Neural cell (in vitro differentiated cells): ENCODE results near the gene RFX6. TPM values are rescaled to one million over a fixed set of nuclear protein-coding genes. Genes with fewer than 3 reads are reported as not detected.

Source experiments
- H2AFZ ChIP-seq: fragments of 200-600, 300-800 bp; sonication (generic), shearing (Covaris generic); 2 replicates; pipeline ENCODE4 v1.6.0; 2014; ENCODE audit warnings: low read depth, mild to moderate bottlenecking, antibody characterized with exemption, low read length, moderate library complexity
- H3F3A ChIP-seq: fragments of 200-600 bp; shearing (Covaris generic); 2 replicates; pipeline ENCODE4 v1.6.1; 2016; ENCODE audit warnings: mild to moderate bottlenecking, moderate library complexity, mixed read lengths, antibody characterized with exemption, low read length; ENCODE audit not compliant: insufficient read depth, poor library complexity, severe bottlenecking
- H3K27ac ChIP-seq: fragments of 200-600, 300-800 bp; sonication (generic), shearing (Covaris generic); 2 replicates; pipeline ENCODE4 v1.5.1; 2014; ENCODE audit warnings: mild to moderate bottlenecking, low read length, moderate library complexity
- H3K27me3 ChIP-seq: fragments of 300-800, 200-600 bp; sonication (generic), shearing (Covaris generic); 2 replicates; pipeline ENCODE4 v1.6.0; 2014; ENCODE audit warnings: mild to moderate bottlenecking, low read depth, low read length, moderate library complexity; ENCODE audit not compliant: insufficient read depth
- H3K36me3 ChIP-seq: fragments of 300-800, 200-600 bp; sonication (generic), shearing (Covaris generic); 2 replicates; pipeline ENCODE4 v1.5.1; 2014; ENCODE audit warnings: mild to moderate bottlenecking, antibody characterized with exemption, low read length, moderate library complexity; ENCODE audit not compliant: insufficient read depth
- H3K4me2 ChIP-seq: fragments of 300-800, 200-600 bp; sonication (generic), shearing (Covaris generic); 2 replicates; pipeline ENCODE4 v1.6.0; 2014; ENCODE audit warnings: mild to moderate bottlenecking, low read length
- H3K4me3 ChIP-seq: fragments of 300-800, 200-600 bp; sonication (generic), shearing (Covaris generic); 2 replicates; pipeline ENCODE4 v1.5.1; 2014; ENCODE audit warnings: mild to moderate bottlenecking, low read length, moderate library complexity
- H3K79me2 ChIP-seq: fragments of 200-600 bp; shearing (Covaris generic); replicated peaks from 2 replicates; pipeline ENCODE4 v1.6.0; 2014; ENCODE audit warnings: mild to moderate bottlenecking, low read length, moderate library complexity; ENCODE audit not compliant: insufficient read depth
- H3K9ac ChIP-seq: fragments of 300-800, 200-600 bp; sonication (generic), shearing (Covaris generic); 2 replicates; pipeline ENCODE4 v1.6.1; 2016; ENCODE audit warnings: mild to moderate bottlenecking, low read length, mixed read lengths
- H3K9me2 ChIP-seq: fragments of 200-600 bp; shearing (Covaris generic); 2 replicates; pipeline ENCODE4 v1.6.1; 2016; ENCODE audit warnings: mild to moderate bottlenecking, low read length, mixed read lengths; ENCODE audit not compliant: insufficient read depth
- H3K9me3 ChIP-seq: fragments of 200-600, 300-800 bp; sonication (generic), shearing (Covaris generic); 2 replicates; pipeline ENCODE4 v1.6.1; 2016; ENCODE audit warnings: mild to moderate bottlenecking, mixed run types, low read length, moderate library complexity, mixed read lengths
- H4K20me1 ChIP-seq: fragments of 200-600 bp; shearing (Covaris generic); 2 replicates; pipeline ENCODE4 v1.6.1; 2016; ENCODE audit warnings: mild to moderate bottlenecking, mixed run types; ENCODE audit not compliant: insufficient read depth
- EP300 ChIP-seq: fragments of 450-650 bp; conservative IDR thresholded peaks from 2 replicates; pipeline ENCODE4 v1.6.1; 2014; ENCODE audit warnings: antibody characterized with exemption, mild to moderate bottlenecking, moderate library complexity; ENCODE audit not compliant: poor library complexity, severe bottlenecking
- EZH2 ChIP-seq: fragments of 200-600, 300-800 bp; shearing (Covaris generic), sonication (generic); IDR thresholded peaks from 2 replicates; pipeline ENCODE4 v1.6.1; 2014; ENCODE audit warnings: antibody characterized with exemption, low read length, borderline replicate concordance, mild to moderate bottlenecking; ENCODE audit not compliant: insufficient read depth, poor library complexity, severe bottlenecking
- MXI1 ChIP-seq: fragments of 450-650 bp; conservative IDR thresholded peaks from 2 replicates; pipeline ENCODE4 v1.6.1; 2014; ENCODE audit warnings: antibody characterized with exemption, mild to moderate bottlenecking; ENCODE audit not compliant: poor library complexity, severe bottlenecking
- POLR2AphosphoS5 ChIP-seq: IDR thresholded peaks from 2 replicates; pipeline ENCODE4 v1.6.1; 2012
- RAD21 ChIP-seq: fragments of 450-650 bp; conservative IDR thresholded peaks from 2 replicates; pipeline ENCODE4 v1.6.1; 2014; ENCODE audit warnings: antibody characterized with exemption, mild to moderate bottlenecking, moderate library complexity
- SMC3 ChIP-seq: fragments of 450-650 bp; conservative IDR thresholded peaks from 2 replicates; pipeline ENCODE4 v1.6.1; 2014; ENCODE audit warnings: antibody characterized with exemption, mild to moderate bottlenecking, moderate library complexity; ENCODE audit not compliant: poor library complexity
- TAF1 ChIP-seq: IDR thresholded peaks from 2 replicates; pipeline ENCODE4 v1.6.1; 2012; ENCODE audit warnings: low read depth
- polyA plus RNA-seq: library from polyadenylated mRNA; depleted of rRNA; stranded (reverse); fragments of >200 nt; gene quantifications from 2 replicates; pipeline ENCODE4 v1.2.3, GENCODE V29; 2014
- TF ChIP-seq, protein P1 (sequence below): fragments of 450-650 bp; IDR thresholded peaks from 2 replicates; pipeline ENCODE4 v1.5.1; 2014; ENCODE audit warnings: antibody characterized with exemption, mild to moderate bottlenecking, moderate library complexity; ENCODE audit not compliant: poor library complexity, severe bottlenecking
- TF ChIP-seq, protein P2 (sequence below): IDR thresholded peaks from 2 replicates; pipeline ENCODE4 v1.6.1; 2012; ENCODE audit warnings: borderline replicate concordance

The RFX6 gene
- polyA plus RNA-seq, 1 donor from 2014 or later, result not detected

DNA sequence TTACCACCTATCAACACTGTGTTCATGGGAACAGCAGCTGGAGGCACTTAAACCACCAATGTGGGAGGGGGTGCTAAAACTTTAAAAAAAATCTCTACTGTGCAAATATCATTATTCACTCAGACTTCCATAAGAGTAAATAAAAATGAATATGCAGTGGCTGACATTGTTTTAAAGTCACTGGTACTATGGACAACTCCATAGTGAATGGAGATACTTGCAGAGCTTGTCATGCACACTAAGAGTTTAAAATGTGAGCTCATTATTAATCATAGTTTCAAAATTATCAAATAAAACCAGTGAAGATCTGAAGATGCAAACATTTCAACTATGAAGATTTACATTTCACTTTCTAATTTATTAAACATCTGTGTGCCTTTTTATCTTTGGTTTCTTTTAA is 54.4 kb downstream of the RFX6 start:
- no peaks in the 10 kb centered on the region for H3K9me2 ChIP-seq

DNA sequence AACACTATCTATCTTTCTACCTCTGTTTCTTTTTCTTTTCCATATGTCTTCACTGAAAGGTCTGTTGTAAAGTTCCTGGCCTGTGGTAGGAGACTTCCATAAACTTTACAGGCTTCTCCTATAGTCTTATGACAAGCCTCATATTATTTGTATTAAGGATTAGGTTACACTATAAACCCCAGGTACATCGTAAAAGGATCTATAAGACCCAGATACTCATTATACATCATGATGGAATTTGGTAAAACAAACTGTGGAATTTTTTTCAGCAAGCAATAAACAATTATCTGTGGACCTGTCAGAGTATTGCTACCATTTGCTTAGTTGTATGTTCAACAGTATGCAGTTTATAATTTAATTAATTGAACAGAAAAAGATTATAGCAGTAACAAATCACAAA is 55.5 kb downstream of the RFX6 start:
- H3F3A ChIP-seq, result no peaks in the 10 kb centered on the region
- no peak overlapping the region for H3K27ac ChIP-seq
- no peaks in the 10 kb centered on the region for H4K20me1 ChIP-seq
- H2AFZ ChIP-seq, result no peak overlapping the region
- no peaks in the 10 kb centered on the region for H3K9me3 ChIP-seq
- H3K9ac ChIP-seq, result no peak overlapping the region
- TF ChIP-seq, protein P1, sequence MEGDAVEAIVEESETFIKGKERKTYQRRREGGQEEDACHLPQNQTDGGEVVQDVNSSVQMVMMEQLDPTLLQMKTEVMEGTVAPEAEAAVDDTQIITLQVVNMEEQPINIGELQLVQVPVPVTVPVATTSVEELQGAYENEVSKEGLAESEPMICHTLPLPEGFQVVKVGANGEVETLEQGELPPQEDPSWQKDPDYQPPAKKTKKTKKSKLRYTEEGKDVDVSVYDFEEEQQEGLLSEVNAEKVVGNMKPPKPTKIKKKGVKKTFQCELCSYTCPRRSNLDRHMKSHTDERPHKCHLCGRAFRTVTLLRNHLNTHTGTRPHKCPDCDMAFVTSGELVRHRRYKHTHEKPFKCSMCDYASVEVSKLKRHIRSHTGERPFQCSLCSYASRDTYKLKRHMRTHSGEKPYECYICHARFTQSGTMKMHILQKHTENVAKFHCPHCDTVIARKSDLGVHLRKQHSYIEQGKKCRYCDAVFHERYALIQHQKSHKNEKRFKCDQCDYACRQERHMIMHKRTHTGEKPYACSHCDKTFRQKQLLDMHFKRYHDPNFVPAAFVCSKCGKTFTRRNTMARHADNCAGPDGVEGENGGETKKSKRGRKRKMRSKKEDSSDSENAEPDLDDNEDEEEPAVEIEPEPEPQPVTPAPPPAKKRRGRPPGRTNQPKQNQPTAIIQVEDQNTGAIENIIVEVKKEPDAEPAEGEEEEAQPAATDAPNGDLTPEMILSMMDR, result no peak
- TF ChIP-seq MXI1 (no peak), SMC3 (no peak)
- TF ChIP-seq, protein P2, sequence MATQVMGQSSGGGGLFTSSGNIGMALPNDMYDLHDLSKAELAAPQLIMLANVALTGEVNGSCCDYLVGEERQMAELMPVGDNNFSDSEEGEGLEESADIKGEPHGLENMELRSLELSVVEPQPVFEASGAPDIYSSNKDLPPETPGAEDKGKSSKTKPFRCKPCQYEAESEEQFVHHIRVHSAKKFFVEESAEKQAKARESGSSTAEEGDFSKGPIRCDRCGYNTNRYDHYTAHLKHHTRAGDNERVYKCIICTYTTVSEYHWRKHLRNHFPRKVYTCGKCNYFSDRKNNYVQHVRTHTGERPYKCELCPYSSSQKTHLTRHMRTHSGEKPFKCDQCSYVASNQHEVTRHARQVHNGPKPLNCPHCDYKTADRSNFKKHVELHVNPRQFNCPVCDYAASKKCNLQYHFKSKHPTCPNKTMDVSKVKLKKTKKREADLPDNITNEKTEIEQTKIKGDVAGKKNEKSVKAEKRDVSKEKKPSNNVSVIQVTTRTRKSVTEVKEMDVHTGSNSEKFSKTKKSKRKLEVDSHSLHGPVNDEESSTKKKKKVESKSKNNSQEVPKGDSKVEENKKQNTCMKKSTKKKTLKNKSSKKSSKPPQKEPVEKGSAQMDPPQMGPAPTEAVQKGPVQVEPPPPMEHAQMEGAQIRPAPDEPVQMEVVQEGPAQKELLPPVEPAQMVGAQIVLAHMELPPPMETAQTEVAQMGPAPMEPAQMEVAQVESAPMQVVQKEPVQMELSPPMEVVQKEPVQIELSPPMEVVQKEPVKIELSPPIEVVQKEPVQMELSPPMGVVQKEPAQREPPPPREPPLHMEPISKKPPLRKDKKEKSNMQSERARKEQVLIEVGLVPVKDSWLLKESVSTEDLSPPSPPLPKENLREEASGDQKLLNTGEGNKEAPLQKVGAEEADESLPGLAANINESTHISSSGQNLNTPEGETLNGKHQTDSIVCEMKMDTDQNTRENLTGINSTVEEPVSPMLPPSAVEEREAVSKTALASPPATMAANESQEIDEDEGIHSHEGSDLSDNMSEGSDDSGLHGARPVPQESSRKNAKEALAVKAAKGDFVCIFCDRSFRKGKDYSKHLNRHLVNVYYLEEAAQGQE, result no peak
- H3K4me3 ChIP-seq, result no peak overlapping the region
- no peaks in the 10 kb centered on the region for H3K79me2 ChIP-seq
- no peaks in the 10 kb centered on the region for H3K9me2 ChIP-seq
- H3K36me3 ChIP-seq, result no peaks in the 10 kb centered on the region
- H3K4me2 ChIP-seq, result no peak overlapping the region
- no peaks in the 10 kb centered on the region for H3K27me3 ChIP-seq

More for the DNA sequence above, 54.4 kb downstream of the RFX6 start:
- Histone ChIP-seq H3K27me3 (no peaks in the 10 kb centered on the region), H3K27ac (no peak overlapping the region), H3K9ac (no peak overlapping the region), H3K9me3 (no peaks in the 10 kb centered on the region), H3K79me2 (no peaks in the 10 kb centered on the region), H3F3A (no peaks in the 10 kb centered on the region), H4K20me1 (no peaks in the 10 kb centered on the region), H3K36me3 (no peaks in the 10 kb centered on the region), H2AFZ (no peak overlapping the region), H3K4me2 (no peak overlapping the region), H3K4me3 (no peak overlapping the region)
- no peak for TF ChIP-seq RAD21
- TF ChIP-seq, protein P2, result no peak
- TF ChIP-seq, protein P1, result no peak
- no peak for TF ChIP-seq POLR2AphosphoS5
- TF ChIP-seq SMC3, result no peak
- no peak for TF ChIP-seq TAF1
- no peak for TF ChIP-seq MXI1
- TF ChIP-seq EP300, result no peak
- TF ChIP-seq EZH2, result no peak
